NCI-H2029 treated with DMSO at 0.1 percent for 48 hours (cell line): ENCODE results near the gene TAF11L10.
"Not testable (repeated sequence)": the region's sequence is repeated elsewhere in the genome, so short reads cannot be mapped to it uniquely, and the experiment has no call there.

Experiments used
- DNase-seq: peaks from one replicate; lab custom pipeline; 2025; lab: John Stamatoyannopoulos, UW

Gene TAF11L10

GRCh38 chr5:17597728-17598127, at the start of gene TAF11L10:
TSS of gene TAF11L10 (minus strand) at chr5:17597828.
- DNase-seq, result not testable (repeated sequence)

GRCh38 chr5:17634160-17634559, 36.5 kb upstream of the TAF11L10 start, which contains the start of gene TAF11L14:
TSS of gene TAF11L14 (plus strand) at chr5:17634460.
- DNase-seq, result no peak

- not testable (repeated sequence) for DNase-seq
These were observed 34.2 kb upstream of the TAF11L10 start, which contains the start of gene TAF11L13 for GRCh38 chr5:17631788-17632187. TSS of gene TAF11L13 (plus strand) at chr5:17632088.

GRCh38 chr5:17625686-17626085, 28.1 kb upstream of the TAF11L10 start:
- DNase-seq, result no peak

- DNase-seq, result no peak
These were observed 23.0 kb upstream of the TAF11L10 start for GRCh38 chr5:17620627-17621026.

GRCh38 chr5:17619354-17619753, 21.7 kb upstream of the TAF11L10 start:
- no peak for DNase-seq

- no peak for DNase-seq
These were observed 17.4 kb upstream of the TAF11L10 start for GRCh38 chr5:17614872-17615605.

GRCh38 chr5:17610092-17610491, 12.5 kb upstream of the TAF11L10 start, which contains the start of gene TAF11L12:
TSS of gene TAF11L12 (plus strand) at chr5:17610392.
- not testable (repeated sequence) for DNase-seq

GRCh38 chr5:17607461-17607860, 9.8 kb upstream of the TAF11L10 start:
- not testable (repeated sequence) for DNase-seq

- DNase-seq, result no peak
These were observed 7.3 kb upstream of the TAF11L10 start for GRCh38 chr5:17604951-17605350.

- DNase-seq, result not testable (repeated sequence)
These were observed 6.3 kb upstream of the TAF11L10 start, which contains the start of gene TAF11L11 for GRCh38 chr5:17603880-17604279. TSS of gene TAF11L11 (plus strand) at chr5:17604183.

GRCh38 chr5:17594255-17594654, 3.4 kb downstream of the TAF11L10 start, which contains the start of gene TAF11L9:
TSS of gene TAF11L9 (minus strand) at chr5:17594394.
- not testable (repeated sequence) for DNase-seq

GRCh38 chr5:17590860-17591259, 6.8 kb downstream of the TAF11L10 start, which contains the start of gene TAF11L8:
TSS of gene TAF11L8 (minus strand) at chr5:17590960.
- not testable (repeated sequence) for DNase-seq

- DNase-seq, result not testable (repeated sequence)
These were observed 12.0 kb downstream of the TAF11L10 start, which contains the start of gene TAF11L7 for GRCh38 chr5:17585658-17586057. TSS of gene TAF11L7 (minus strand) at chr5:17585758.
